C4-2B (cell line): ENCODE data around the gene CISTR.
A peak's percentile ranks its signal among the peaks of the same experiment; 100 is the strongest.

Experiments used
- H3K27ac ChIP-seq: fragments of 450-650 bp; 2 replicates; pipeline ENCODE4 v1.5.1; 2017
- ZFX ChIP-seq: fragments of 450-650 bp; IDR thresholded peaks from 2 replicates; pipeline ENCODE4 v1.6.1; 2017
- TF ChIP-seq, protein P1 (sequence below): fragments of 450-650 bp; conservative IDR thresholded peaks from 2 replicates; pipeline ENCODE4 v1.5.1; 2017; ENCODE audit warnings: mild to moderate bottlenecking

The CISTR gene

GRCh38 chr12:53750812-53751335 lies 905 bp downstream of the CISTR start:
- no peak overlapping the region for H3K27ac ChIP-seq
- no peak for TF ChIP-seq ZFX
- TF ChIP-seq, protein P1, sequence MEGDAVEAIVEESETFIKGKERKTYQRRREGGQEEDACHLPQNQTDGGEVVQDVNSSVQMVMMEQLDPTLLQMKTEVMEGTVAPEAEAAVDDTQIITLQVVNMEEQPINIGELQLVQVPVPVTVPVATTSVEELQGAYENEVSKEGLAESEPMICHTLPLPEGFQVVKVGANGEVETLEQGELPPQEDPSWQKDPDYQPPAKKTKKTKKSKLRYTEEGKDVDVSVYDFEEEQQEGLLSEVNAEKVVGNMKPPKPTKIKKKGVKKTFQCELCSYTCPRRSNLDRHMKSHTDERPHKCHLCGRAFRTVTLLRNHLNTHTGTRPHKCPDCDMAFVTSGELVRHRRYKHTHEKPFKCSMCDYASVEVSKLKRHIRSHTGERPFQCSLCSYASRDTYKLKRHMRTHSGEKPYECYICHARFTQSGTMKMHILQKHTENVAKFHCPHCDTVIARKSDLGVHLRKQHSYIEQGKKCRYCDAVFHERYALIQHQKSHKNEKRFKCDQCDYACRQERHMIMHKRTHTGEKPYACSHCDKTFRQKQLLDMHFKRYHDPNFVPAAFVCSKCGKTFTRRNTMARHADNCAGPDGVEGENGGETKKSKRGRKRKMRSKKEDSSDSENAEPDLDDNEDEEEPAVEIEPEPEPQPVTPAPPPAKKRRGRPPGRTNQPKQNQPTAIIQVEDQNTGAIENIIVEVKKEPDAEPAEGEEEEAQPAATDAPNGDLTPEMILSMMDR, result no peak

DNA sequence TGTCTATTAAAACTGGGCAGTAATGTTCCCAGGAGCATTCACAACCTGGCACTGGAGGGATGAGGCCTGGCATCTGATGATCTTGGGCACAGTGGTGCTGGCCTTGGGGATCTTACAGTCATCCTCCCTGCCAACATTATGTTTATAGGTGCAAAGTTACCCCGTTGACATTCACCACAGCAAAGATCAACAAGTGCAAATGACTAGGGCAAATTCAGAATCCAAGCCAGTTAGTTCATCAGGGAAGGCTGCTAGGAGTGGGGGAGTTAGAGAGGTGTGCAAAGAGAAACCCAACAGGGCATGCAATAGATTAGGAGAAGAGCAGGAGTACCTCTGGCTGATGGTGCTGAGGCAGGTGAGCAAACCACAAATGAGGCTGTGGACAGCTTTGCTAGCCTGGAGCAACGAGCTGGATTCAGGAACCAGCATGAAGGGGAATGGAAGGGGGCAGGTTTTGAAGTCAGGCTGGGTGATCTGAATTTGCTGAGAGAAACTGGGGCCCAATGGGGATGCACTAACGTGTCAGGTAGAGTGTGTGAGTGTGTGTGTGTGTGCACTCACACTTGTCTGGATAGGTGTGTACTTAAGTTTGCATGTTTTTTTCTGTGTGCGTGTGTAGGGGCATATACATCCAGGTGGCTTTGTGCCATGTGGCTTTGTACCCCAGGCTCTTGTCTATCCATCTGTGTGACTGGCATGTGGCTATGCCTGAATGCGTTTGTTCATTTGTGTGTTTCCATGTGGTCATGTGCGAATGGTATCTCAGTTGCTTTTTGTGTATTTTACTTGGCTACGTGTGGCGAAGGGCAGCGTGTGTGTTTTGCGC lies 1.6 kb downstream of the CISTR start:
- TF ChIP-seq, protein P1, result no peak
- TF ChIP-seq ZFX, result no peak
- H3K27ac ChIP-seq, result no peak overlapping the region

GRCh38 chr12:53748072-53748840 lies 3.5 kb downstream of the CISTR start:
- TF ChIP-seq, protein P1, result no peak
- no peak for TF ChIP-seq ZFX
- no peak overlapping the region for H3K27ac ChIP-seq

DNA sequence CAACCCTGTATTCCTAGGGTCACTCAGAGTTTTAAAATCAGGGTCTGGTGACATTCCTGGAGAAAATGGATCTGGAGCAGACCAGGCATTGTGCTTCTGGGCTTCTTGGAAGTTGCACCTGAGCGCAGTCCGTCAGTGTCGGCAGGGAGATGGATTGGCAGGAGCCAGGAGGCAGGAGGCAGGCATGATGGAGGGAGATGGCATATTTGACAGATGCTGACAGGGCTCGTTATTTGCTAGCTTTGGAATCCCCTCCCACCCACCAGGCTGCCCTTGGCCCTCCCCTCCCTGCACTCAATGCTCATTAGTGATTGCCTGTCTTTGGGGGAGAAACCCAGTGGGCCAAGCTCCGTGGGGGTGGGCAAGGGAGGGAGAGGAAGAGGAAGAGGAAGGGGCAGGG lies 4.7 kb downstream of the CISTR start:
- TF ChIP-seq, protein P1, result no peak
- TF ChIP-seq ZFX, result no peak
- H3K27ac ChIP-seq, result no peak overlapping the region

GRCh38 chr12:53746592-53747092 lies 5.1 kb downstream of the CISTR start:
- H3K27ac ChIP-seq, result no peak overlapping the region
- TF ChIP-seq, protein P1, result peak; percentile 100
- no peak for TF ChIP-seq ZFX

DNA sequence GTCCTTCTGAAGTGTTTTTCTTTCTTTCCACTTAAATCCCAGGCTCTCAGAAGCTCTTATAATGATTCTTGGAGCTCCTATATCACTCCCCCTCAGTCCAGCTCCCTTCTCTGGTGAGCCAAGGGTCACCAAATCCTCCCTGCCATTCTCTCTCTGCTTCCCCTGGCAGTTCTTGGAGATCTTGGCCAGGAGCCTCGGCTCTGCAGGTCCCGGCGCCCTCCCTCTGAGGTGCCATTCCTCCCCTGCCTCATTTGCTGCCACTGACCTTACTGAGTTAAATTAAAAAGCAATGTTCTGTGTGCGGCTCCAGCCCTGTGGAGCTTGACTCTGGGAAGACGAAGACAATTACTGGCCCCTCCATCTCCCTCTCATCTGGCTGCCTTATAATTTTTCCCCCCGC lies 7.0 kb downstream of the CISTR start:
- no peak overlapping the region for H3K27ac ChIP-seq
- TF ChIP-seq, protein P1, result no peak
- TF ChIP-seq ZFX, result no peak

DNA sequence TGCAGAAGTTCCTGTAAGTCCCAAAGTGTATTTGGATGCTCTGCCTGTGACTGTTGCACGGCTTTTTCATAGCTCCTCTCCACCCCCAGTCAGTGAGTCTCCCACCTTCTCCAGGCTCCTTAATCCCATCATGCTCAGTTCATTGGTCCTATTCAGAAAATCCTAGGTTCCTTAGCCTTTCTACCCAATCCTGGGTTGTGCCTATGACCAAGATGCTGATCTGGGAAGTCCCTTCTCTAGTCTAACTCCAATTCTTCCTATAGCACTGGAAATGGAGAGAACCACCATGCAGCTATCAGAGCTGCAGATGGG lies 7.7 kb downstream of the CISTR start:
- no peak for TF ChIP-seq ZFX
- TF ChIP-seq, protein P1, result no peak

More for the DNA sequence above, 7.7 kb downstream of the CISTR start:
- no peak overlapping the region for H3K27ac ChIP-seq
